NCI-H2107 treated with DMSO at 0.1 percent for 48 hours (cell line): ENCODE measurements around the gene SMLR1.

ENCODE experiments used
- DNase-seq: peaks from one replicate; lab custom pipeline; 2025; ENCODE audit not compliant: unreplicated experiment; lab: John Stamatoyannopoulos, UW

Gene SMLR1

GRCh38 chr6:130849594-130849993 is 22.4 kb downstream of the SMLR1 start:
- DNase-seq = no peak

DNA sequence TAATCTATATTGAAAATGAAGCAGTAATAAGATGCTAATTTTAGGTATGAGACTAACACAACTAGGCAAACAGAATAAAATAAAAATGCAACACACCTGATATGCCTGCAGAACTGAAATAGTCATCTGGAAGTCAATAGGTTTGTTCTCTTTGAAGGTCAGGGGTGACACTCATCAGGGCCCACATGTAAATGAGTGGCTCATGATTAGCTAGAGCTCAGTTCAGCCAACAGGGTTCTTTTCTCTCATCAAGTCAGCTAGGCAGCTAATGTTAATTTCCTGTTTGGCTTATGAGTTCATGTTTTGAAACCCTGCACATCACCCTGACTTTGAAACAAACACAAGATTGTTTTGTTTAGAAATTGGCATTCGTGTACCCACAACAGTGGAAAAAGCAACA is 23.8 kb downstream of the SMLR1 start:
- DNase-seq = no peak

- no peak for DNase-seq
Measured at GRCh38 chr6:130852844-130853554, 25.8 kb downstream of the SMLR1 start.

- no peak for DNase-seq
Measured at GRCh38 chr6:130853555-130854183, 26.5 kb downstream of the SMLR1 start.

- no peak for DNase-seq
Measured at GRCh38 chr6:130858054-130858453, 30.8 kb downstream of the SMLR1 start.

DNA sequence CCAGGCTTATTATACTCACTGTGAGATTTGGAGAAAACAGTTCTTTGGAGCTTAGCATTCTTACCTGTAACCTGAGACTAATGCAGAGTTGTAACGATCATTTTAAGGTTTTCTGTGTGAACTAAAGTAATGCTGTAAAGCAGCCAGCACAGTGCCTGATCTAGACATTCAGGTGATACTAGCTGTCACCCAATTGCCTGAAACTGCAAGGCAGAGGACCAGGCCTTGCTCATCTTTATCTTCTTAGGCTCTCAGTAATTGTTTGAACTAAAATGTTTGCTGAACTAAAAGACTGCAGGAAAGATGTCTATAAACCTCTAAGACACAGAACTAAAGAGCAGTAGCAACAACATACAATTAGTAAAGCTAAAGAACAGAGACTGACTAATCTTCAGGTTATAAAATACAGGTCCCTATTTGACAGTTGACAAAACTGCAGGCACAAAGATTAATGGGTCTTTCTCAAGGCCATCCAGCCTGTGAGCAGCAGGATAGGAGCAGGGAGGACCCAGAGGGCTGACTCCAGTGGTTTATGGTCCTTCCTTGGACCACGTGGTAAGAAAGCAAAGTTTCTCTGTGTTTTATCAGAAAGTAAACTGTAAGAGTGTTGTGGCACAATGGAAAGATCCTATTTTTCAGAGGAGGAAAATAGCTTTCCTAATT is 31.4 kb downstream of the SMLR1 start:
- no peak for DNase-seq

GRCh38 chr6:130859161-130859867 is 32.1 kb downstream of the SMLR1 start:
- no peak for DNase-seq

GRCh38 chr6:130862370-130862769 is 35.2 kb downstream of the SMLR1 start:
- DNase-seq = no peak

GRCh38 chr6:130863415-130864230 is 36.4 kb downstream of the SMLR1 start:
- no peak for DNase-seq

- DNase-seq = no peak
Measured at GRCh38 chr6:130864344-130864743, 37.1 kb downstream of the SMLR1 start.

DNA sequence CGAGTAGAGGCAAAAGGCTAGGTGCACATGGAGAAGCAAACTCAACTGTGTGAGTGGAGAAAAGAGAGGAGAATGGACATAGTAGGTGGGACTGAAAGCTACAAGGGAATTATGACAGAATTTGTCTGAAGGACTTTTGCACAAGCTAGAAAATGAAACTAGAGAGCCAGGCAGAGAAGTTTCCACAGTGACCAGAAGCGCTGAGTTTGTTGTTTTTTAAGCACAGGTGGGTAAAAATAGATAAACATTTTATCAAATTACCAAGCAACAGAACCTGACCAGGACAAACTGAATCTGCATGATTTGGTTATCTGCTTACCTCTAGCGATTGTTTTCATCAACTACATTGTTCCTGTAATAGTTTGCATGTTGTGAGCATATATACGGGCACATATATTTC is 38.6 kb downstream of the SMLR1 start:
- DNase-seq = no peak

- no peak for DNase-seq
Measured at GRCh38 chr6:130869681-130870080, 42.5 kb downstream of the SMLR1 start.

DNA sequence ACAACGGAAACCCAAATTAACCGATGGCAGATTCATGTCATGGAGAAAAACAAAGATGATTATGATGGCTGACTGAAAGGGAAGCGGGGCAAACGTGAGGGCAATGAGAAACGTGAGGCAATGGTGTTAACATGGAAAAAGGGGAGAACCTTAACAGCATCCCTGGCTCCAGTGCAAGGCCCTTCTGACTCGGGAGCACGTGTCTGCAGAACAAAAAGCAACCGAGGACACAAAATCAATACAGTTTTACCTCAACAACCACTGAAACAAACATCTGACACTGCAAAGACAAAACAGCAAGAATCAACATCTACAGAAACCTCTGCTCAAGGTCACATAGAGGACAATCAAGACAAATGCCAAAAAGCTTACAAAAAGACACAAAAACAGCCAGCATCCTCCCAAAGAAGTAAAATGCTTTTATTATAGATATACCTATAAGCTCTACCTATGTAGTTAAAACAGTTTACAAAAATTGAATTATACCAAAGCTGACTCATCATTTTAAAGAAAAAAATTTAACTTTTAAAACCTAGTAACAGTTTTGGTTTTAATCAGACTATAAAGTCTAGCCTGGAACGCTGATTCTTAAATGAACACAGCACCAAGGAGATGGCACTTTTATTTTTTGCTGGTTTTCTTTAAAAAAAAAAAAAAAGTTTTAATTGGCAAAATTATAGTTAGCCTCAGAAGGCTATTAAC is 43.1 kb downstream of the SMLR1 start:
- no peak for DNase-seq

- no peak for DNase-seq
Measured at GRCh38 chr6:130872250-130873095, 45.3 kb downstream of the SMLR1 start.

- no peak for DNase-seq
Measured at GRCh38 chr6:130873746-130874145, 46.5 kb downstream of the SMLR1 start.

- DNase-seq = no peak
Measured at GRCh38 chr6:130879826-130880225, 52.6 kb downstream of the SMLR1 start.

- DNase-seq = no peak
Measured at GRCh38 chr6:130882370-130882769, 55.2 kb downstream of the SMLR1 start.

DNA sequence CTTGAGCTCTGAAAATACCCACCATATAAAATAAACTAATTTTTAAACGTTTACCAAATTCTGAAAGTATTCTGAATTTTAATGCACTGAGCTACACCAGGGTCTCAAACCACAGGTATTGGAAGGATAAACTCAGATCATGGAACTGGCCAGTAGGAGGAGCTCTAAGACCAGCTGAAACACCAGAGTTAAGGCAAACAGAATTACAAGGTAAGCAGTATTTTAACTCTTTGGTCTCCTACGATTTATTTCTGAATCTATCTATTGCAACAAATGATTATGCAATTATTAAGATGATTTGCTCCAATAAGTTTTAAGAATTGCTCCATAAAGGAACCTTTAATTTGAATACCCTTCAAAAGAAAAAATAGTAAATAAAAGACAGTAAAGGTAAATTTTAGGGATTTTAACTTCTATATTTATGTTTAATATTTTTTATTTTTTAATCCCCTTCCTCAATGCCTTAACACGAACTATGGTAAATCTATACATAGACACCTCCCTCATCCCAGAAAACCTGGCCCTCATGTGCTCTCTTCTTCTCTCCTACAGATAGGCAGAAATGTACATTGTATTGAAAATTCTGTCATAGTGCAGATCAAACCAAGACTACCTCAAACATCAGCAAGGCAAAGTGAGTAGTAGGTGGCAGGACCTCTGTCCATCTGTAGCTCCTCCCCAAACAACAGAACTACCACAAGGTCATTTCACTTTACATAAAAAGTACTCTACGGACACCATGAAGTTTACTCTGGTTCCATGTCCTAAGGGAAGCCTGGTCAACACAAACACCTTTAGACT is 58.4 kb downstream of the SMLR1 start:
- DNase-seq = peak; percentile 58
